GM10248 (cell line): ENCODE data around the gene AK2.
"Not testable (repeated sequence)": the region's sequence is repeated elsewhere in the genome, so short reads cannot be mapped to it uniquely, and the experiment has no call there.

Source experiments
- CTCF ChIA-PET: fragments of 300-600 bp; sonication (Branson Sonifier 250); formaldehyde crosslinking; extraction: SDS; loops from one replicate; lab custom pipeline; 2021; ENCODE audit warnings: antibody characterized with exemption; lab: Yijun Ruan, JAX
- POLR2A ChIA-PET: fragments of 350-650 bp; sonication (Branson Sonifier 250); formaldehyde crosslinking; extraction: SDS; loops from one replicate; lab custom pipeline; 2020; ENCODE audit warnings: antibody characterized with exemption; lab: Yijun Ruan, JAX
- DNase-seq: peaks from one replicate; pipeline ENCODE4 v3.0.0; 2012; ENCODE audit errors: extremely low spot score
- TF ChIP-seq, protein P1 (sequence below): IDR thresholded peaks from 2 replicates; pipeline ENCODE4 v1.5.1; 2012; ENCODE audit warnings: mild to moderate bottlenecking, low read depth; ENCODE audit errors: extremely low read depth, missing control alignments, control extremely low read depth

AK2 gene

DNA sequence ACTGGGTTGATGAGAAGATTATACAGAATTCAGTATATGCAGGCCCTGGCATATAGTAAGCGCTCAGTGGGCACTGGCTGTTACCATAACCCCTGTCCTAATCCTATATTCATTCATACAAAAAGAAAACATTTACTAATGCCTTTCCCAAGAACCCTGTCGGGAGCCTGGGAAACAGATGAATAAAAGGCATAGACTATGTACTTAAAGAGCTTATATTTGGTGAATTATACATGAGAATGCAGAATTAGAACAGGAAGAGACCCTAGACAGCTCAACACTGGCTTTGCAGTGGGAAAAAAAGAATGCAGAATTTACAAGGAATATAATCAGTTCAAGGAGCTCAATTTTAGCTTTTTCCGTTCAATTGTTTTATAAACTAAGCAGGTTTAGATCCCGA is 10.9 kb downstream of the AK2 start:
- DNase-seq, result no peak
- ChIA-PET POLR2A (no interaction called here), CTCF (interaction anchor here (0.7 to 2.0 kb wide), 6 partner anchors 10 to 625 kb away, joined by 3 to 7 read pairs (median 4); no protein-coding TSS in a partner anchor)
- TF ChIP-seq, protein P1, sequence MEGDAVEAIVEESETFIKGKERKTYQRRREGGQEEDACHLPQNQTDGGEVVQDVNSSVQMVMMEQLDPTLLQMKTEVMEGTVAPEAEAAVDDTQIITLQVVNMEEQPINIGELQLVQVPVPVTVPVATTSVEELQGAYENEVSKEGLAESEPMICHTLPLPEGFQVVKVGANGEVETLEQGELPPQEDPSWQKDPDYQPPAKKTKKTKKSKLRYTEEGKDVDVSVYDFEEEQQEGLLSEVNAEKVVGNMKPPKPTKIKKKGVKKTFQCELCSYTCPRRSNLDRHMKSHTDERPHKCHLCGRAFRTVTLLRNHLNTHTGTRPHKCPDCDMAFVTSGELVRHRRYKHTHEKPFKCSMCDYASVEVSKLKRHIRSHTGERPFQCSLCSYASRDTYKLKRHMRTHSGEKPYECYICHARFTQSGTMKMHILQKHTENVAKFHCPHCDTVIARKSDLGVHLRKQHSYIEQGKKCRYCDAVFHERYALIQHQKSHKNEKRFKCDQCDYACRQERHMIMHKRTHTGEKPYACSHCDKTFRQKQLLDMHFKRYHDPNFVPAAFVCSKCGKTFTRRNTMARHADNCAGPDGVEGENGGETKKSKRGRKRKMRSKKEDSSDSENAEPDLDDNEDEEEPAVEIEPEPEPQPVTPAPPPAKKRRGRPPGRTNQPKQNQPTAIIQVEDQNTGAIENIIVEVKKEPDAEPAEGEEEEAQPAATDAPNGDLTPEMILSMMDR, result no peak

DNA sequence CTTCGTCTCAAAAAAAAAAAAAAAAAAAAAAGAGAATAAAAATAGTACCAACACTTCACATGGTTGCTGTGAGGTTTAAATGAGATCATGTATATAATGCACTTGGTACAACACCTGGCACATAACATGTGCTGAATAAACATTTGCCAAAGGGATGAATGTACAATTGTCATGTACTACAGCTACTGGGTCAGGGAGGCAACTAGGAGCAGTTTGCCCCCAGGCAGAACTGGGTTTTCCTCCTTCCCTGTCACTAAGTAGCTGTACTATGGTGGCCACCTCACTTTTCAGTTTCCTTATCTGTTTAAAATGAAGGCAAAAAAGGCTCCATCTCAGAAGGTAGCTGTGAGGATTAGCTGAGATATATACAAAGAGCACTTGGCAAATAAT is 11.5 kb downstream of the AK2 start:
- DNase-seq, result no peak
- TF ChIP-seq, protein P1, result no peak
- CTCF ChIA-PET, result interaction anchor here (1.0 to 2.0 kb wide), 5 partner anchors 10 to 624 kb away, joined by 3 to 7 read pairs (median 5); no protein-coding TSS in a partner anchor
- POLR2A ChIA-PET, result interaction anchor here (0.6 to 0.7 kb wide), 4 partner anchors 10 to 90 kb away, joined by 3 to 14 read pairs (median 6); no protein-coding TSS in a partner anchor

DNA sequence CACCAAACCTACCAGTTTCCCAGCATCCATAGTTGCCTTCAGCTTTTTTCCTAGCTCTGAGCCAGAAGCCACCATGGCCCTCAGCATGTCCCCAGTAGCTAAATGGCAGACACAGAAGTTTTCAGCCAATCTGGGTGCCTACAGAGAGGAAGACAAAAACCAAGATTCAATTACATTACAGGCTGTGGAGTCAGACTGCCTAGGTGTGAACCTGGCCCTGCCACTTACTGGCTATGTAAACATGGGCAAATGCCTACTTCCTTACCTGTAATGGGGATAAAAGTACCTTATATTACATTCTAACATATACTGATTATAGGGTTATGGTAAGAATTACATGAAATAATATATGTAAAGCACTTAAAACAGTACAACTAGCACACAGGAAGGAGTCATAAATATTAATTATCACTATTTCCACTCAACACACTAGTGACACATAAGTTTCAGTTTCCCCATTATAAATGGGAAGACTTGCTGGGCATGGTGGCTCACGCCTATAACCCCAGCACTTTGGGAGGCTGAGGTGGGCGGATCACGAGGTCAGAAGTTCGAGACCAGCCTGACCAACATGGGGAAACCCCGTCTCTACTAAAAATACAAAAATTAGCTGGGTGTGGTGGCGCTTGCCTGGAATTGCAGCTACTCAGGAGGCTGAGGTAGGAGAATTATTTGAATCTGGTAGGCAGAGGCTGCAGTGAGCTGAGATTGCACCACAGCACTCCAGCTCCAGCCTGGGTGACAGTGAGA is 12.1 kb downstream of the AK2 start:
- not testable (repeated sequence) for DNase-seq
- CTCF ChIA-PET, result interaction anchor here (1.2 to 2.0 kb wide), 4 partner anchors 12 to 623 kb away, joined by 3 to 7 read pairs (median 4); no protein-coding TSS in a partner anchor
- POLR2A ChIA-PET, result interaction anchor here (0.6 to 0.7 kb wide), 4 partner anchors 10 to 90 kb away, joined by 3 to 14 read pairs (median 6); no protein-coding TSS in a partner anchor

DNA sequence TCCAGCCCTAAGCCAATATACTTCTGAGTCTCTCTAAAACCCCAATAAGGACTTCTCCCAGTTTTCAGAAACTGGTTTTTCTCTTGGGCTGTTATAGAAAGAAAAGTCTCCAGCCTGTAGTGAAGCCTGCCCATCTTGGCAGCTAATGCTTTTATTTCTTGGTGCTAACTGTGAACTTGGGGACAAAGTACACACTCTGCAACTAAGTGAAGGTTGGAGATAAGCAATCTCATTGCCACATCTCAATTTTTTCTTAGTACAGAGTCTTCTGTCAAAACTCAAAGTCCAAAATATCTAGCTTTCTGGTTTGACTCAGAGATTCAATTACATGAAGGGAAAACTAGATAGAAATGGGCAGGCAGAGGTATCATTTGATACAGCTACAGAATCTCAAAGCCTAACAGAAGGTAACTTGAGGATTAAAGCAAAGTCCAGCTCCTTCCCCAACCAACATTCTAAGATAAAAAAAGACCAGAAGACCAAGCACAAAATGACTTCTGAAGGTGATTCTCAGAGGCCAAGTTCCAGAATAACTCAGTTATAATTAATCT is 14.0 kb downstream of the AK2 start:
- ChIA-PET CTCF (interaction anchor here (0.6 to 2.1 kb wide), 6 partner anchors 9 to 122 kb away, joined by 3 to 4 read pairs (median 3); no protein-coding TSS in a partner anchor), POLR2A (interaction anchor here (0.7 to 1.4 kb wide), 2 partner anchors 14 to 58 kb away, joined by 3 read pairs; no protein-coding TSS in a partner anchor)
- DNase-seq, result no peak
- TF ChIP-seq, protein P1, result no peak

DNA sequence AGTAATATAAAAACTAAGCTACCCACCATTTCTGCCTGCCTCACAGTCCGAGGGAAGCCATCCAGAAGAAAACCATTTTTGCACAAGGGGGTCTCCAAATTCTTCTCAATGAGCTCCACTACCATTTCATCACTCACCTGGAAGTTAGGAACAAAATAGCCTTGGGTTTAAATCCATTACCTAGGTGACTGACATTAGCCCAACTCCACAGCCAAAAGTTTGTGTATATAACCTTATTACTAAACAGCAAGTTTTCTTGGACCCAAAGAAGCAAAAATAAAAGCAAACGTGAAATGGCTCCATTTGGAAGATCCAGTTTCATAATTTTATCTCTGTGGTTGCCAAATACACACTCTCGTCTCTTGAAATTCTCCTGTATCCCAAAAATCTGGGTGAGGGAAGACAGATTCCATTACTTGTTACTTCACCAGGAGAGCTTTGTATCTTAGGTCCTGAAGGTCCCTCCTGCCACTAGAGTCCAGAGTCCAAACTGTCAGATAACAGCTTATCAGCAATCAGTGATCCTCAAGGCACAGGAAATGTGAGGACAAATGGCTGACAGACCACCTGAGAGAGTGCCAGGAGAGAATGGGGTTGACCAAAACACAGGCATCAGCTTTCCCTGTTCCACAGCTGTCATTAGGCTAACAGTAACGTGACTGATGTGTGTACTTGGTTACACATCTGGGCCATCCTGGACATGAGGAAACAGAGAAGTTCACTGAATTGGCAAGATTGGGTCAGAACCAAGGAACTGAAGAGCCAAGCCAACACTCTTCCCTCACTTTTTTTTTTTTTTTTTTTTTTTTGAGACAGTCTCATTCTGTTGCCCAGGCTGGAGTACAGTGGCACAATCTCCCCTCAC is 14.9 kb downstream of the AK2 start:
- TF ChIP-seq, protein P1, result no peak
- POLR2A ChIA-PET, result interaction anchor here (1.4 kb wide), 1 partner anchor 57 kb away, joined by 3 read pairs; no protein-coding TSS in a partner anchor
- CTCF ChIA-PET, result interaction anchor here (0.6 to 2.1 kb wide), 12 partner anchors 8 to 105 kb away, joined by 3 to 5 read pairs (median 3); no protein-coding TSS in a partner anchor
- DNase-seq, result no peak

DNA sequence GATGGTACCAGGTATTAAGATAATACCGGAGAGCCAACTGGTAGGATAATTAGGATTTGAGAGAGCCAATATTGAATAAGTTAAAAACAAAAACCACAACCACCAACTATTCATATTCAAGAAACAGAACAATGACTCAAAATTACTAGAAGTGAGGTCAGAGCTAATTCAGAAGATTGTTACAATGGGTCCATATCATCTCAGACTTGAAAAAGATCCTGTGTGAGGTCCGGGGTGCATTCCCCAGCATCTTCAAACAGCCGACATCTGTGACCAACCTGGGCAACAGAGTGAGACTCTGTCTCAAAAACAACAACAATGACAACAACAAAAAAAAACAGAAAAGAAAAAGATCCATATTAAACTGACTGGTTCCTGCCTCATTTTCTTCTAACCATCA is 18.6 kb downstream of the AK2 start:
- TF ChIP-seq, protein P1, result no peak
- ChIA-PET CTCF (interaction anchor here (2.2 kb wide), 1 partner anchor 84 kb away, joined by 6 read pairs; no protein-coding TSS in a partner anchor), POLR2A (no interaction called here)
- DNase-seq, result no peak
